COR-L47 (cell line): ENCODE results near the gene HNRNPUL1.
A peak's percentile ranks its signal among the peaks of the same experiment; 100 is the strongest.
"Not testable (repeated sequence)": the region's sequence is repeated elsewhere in the genome, so short reads cannot be mapped to it uniquely, and the experiment has no call there.

ENCODE experiments used
- DNase-seq: peaks from one replicate; lab custom pipeline; 2025; lab: John Stamatoyannopoulos, UW

HNRNPUL1 gene

DNA sequence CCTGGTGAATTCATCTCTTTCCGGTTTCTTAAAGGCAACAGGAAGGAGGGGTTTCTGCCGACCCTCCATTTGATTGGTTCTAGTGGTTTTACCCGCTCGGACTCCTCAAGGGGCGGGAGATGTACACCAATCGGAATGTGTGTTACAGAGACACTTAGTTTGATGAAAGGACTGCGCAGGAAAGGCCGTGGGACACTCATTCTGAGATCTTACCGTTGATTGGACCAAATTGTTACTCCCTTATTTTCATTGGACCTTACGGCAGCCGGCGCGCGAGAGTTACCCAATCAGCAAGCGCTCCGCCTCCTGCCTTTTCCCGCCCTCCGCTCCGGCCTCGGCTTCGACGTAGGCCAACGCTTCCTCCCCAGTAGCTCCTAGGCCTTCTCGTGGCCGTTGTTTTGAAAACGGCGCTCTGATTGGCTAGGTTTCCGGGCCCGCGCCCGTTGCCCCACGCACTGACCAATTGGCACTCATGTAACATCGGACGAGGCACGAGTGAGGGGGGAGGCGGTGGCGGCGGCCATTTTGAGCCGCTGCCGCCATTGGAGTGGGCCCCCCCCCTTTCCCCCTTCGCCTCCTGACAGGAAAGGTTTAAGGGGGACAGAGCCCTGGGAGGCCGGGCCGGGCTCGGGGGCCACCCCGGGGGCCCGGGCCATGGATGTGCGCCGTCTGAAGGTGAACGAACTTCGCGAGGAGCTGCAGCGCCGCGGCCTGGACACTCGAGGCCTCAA is at the start of gene HNRNPUL1:
Gene HNRNPUL1, plus strand, starts transcription at position 523 of the 731 bp plus-strand sequence. Its CDS starts 132 bp downstream, at position 655.
- peak; percentile 99 for DNase-seq

DNA sequence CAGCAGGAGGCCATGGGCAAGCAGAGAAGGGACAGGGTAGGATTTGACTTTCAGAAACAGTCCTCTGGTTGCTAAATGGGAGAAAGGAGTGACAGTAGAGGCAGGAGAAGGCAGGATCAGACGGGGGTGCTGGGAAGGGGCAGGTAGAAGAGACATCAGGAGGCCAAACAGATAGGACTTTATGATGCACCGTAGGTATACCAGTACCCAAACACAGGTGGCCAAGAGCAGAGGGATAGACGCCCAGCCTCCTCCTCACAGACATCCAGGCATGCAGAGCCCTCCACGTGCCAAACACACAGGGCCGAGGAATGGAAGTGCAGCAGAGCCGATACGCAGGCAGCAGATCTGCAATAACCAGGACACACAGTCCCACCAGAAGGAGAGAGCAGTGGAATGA is 46.4 kb upstream of the HNRNPUL1 start:
- no peak for DNase-seq

DNA sequence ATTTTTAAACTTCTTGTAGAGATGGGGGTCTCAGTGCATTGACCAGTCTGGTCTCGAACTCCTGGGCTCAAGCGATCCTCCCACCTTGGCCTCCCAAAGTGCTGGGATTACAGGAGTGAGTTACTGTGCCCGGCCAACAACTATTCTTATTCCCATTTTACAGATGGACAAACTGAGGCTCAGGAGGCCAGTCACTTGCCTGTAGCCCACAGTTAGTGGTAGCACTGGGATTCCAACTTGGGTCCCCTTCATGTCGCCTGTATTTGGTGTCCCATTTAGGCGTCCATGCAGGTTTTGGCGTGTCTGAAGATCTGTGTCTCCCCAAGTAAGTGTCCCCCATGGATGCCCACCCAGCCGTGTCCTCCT is 45.9 kb upstream of the HNRNPUL1 start:
- DNase-seq: no peak

- no peak for DNase-seq
Observed at GRCh38 chr19:41218615-41219507, 45.3 kb upstream of the HNRNPUL1 start, which contains the start of gene AXL. TSS of gene AXL (plus strand) at chr19:41219223. CDS start at chr19:41219393, 170 bp downstream.

GRCh38 chr19:41219924-41220567 is 44.1 kb upstream of the HNRNPUL1 start:
- no peak for DNase-seq

- no peak for DNase-seq
Observed at GRCh38 chr19:41220811-41221210, 43.4 kb upstream of the HNRNPUL1 start.

- DNase-seq: no peak
Observed at GRCh38 chr19:41221514-41222205, 42.5 kb upstream of the HNRNPUL1 start.

DNA sequence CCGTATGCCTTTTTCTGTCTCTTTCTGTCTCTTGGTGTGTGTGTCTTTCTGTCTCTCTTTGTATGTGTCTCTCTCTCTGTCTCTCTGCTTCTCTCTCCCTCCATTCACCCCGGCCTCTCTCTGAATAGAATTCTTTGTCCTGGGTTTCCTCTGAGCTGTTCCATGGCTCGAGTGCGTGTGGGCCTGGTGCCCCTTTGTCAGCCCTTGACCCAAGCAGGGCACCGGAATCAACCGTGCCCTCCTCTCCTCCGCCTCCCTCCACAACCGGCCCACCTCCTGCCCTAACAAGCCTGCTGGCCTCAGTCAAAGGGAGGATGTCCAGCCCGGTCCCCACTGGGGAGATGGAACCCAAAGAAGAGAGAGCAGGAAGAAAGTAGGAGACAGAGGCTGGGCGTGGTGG is 41.9 kb upstream of the HNRNPUL1 start:
- DNase-seq: no peak

DNA sequence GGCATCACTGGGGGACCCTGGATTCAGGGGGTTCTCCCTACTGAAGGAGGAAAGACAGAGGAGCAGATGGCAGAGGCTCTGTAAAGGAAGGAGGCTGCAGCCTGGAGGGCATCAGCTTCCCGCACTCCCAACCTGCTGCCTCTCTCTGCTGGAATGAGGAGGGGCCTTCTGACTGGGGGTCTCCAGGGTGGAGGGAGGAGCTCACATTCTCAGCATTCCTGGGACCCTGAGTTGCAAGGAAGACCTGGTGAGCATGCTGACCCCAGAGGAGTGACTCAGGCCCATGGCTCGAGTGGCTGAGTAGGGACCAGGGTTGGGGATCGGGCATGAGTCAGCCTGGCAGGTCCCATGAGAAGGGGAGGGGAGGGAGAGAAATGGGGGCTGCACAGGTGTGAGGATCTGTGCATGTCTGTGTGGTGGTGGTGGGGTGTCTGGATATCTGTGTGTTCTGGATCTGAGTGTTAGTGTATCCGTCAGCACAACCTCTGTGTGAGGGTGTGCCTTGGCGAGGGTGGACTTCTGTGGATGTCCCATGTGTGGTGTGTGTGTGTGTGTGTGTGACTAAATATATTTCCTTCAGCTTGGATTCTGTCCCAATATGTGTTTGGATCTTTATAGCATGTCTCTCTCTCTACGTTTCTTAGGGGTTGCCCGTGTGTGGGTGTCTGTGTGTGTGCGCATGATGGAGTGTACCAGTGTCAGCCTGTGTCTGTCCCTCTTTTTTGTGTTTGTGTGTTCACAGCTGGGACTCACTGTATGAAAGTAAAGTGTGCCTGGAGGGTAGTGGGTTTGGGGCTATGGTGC is 40.5 kb upstream of the HNRNPUL1 start:
- DNase-seq: no peak

DNA sequence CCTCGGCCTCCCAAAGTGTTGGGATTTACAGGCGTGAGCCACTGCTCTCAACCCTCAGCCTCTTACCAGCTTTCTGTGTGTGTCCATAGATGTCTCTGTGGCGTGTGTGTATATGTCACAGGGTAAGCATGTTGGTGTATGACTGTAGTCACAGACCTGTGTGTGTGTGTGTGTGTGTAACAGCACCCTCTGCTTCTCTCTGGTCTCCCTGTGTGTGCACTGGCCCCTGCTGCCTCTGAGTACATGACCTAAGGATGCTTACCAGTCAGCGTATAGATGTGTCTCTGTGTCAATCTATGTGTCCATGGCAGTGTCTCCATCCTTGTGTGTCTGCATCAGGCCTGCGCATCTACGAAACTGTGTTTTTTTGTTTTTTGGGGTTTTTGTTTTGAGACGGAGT is 39.5 kb upstream of the HNRNPUL1 start:
- DNase-seq: no peak

GRCh38 chr19:41225238-41226052 is 38.7 kb upstream of the HNRNPUL1 start:
- no peak for DNase-seq

GRCh38 chr19:41226053-41226873 is 37.9 kb upstream of the HNRNPUL1 start:
- DNase-seq: no peak

DNA sequence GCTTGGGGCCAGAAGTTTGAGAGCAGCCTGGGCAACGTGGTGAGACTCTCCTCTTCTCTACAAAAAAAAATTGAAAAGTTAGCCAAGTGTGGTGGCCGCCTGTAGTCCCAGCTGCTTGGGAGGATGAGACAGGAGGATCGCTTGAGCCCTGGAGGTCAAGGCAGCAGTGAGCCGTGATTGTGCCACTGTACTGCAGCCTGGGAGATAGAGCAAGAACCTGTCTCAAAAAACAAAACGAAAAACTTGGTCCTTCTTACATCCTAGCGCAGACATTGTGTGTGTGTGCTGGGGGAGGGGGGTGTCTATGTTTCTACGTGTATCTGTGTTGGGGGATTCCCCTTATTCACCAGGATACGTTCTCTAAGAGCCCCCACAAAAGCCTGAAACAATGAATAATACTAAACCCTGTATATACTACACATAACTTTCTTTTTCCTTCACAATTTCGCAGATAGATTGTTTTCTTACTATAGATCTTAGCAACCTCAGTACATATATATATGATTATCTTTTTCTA is 37.2 kb upstream of the HNRNPUL1 start:
- no peak for DNase-seq

- DNase-seq: no peak
Observed at GRCh38 chr19:41228486-41228885, 35.7 kb upstream of the HNRNPUL1 start.

DNA sequence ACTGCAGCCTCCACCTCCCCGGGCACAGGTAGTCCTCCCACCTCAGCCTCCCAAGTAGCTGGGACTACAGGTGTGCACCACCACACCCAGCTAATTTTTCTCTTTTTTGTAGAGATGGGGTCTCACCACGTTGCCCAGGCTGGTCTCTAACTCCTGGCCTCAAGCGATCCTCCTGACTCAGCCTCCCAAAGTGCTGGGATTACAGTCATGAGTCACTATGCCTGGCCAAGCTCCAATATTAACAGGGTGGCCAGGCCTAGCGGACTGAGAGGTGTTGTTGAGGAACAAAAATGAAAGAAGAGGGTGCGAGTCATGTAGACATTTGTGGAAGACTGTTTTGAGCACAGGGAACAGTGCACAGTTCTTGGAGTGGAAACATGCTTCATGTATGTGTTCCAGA is 34.8 kb upstream of the HNRNPUL1 start:
- not testable (repeated sequence) for DNase-seq

- DNase-seq: no peak
Observed at GRCh38 chr19:41230067-41230857, 33.9 kb upstream of the HNRNPUL1 start.

DNA sequence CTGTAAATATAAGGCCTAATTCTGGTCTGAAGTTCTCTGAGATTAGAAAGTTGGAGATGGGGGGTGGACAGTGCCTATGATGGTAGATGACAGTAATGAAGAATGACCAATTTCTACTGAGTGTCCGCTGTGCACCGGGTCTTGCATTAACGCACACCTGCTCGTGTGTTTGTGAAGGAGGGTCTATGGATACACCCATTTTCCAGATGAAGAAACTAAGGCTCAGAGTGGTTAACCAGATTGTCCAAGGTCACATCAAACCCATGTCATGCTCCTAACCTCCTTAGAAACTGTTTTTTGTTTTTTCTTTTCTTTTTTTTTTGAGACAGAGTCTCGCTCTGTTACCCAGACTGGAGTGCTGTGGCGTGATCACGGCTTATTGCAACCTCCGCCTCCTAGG is 31.5 kb upstream of the HNRNPUL1 start:
- DNase-seq: no peak

- no peak for DNase-seq
Observed at GRCh38 chr19:41233748-41234240, 30.4 kb upstream of the HNRNPUL1 start.
